CD14-positive monocyte (primary cell): ENCODE data around the gene KCNJ6. TPM values are rescaled to one million over a fixed set of nuclear protein-coding genes. Genes with fewer than 3 reads are reported as not detected.

ENCODE experiments used
- DNase-seq, 3 donors: peaks; one replicate each; pipeline ENCODE4 v3.0.0-alpha.2; 2011 to 2022
- H2AFZ ChIP-seq: 2 replicates; pipeline ENCODE4 v1.6.0; 2012; ENCODE audit warnings: mild to moderate bottlenecking, low read depth, low read length, inconsistent platforms; ENCODE audit not compliant: insufficient read depth, poor library complexity, severe bottlenecking
- H3K27ac ChIP-seq, 2 donors: 1 replicate in 1 of 2; 2 replicates in 1 of 2; pipeline ENCODE4 v1.5.1; 2012 to 2013; ENCODE audit warnings: low read length in 2 of 2, control low read depth in 1 of 2, inconsistent platforms in 1 of 2, low read depth in 1 of 2, mild to moderate bottlenecking in 1 of 2
- H3K27me3 ChIP-seq, 2 donors: one replicate each; pipeline versions ENCODE4 v1.6.0 to v1.6.1; 2011 to 2013; ENCODE audit warnings: low read length in 2 of 2; ENCODE audit not compliant: control insufficient read depth in 2 of 2, insufficient read depth in 2 of 2
- H3K36me3 ChIP-seq, 2 donors: replicated peaks in 1 of 2; 1 replicate in 1 of 2; 2 replicates in 1 of 2; pipeline versions ENCODE4 v1.5.1 to v1.6.1; 2012 to 2013; ENCODE audit warnings: low read length in 2 of 2, control low read depth in 1 of 2, inconsistent platforms in 1 of 2, mild to moderate bottlenecking in 1 of 2; ENCODE audit not compliant: insufficient read depth in 2 of 2, control insufficient read depth in 1 of 2
- H3K4me1 ChIP-seq, 2 donors: 1 replicate in 1 of 2; 2 replicates in 1 of 2; pipeline versions ENCODE4 v1.5.1 to v1.6.1; 2012 to 2013; ENCODE audit warnings: low read length in 2 of 2, control low read depth in 1 of 2, inconsistent platforms in 1 of 2, mild to moderate bottlenecking in 1 of 2, moderate library complexity in 1 of 2; ENCODE audit not compliant: insufficient read depth in 2 of 2, control insufficient read depth in 1 of 2
- H3K4me2 ChIP-seq: replicated peaks from 2 replicates; pipeline ENCODE3; 2012; ENCODE audit warnings: low read length, moderate library complexity, mild to moderate bottlenecking; ENCODE audit not compliant: poor library complexity, severe bottlenecking; ENCODE audit errors: extremely low read depth
- H3K4me3 ChIP-seq, 3 experiments: fragments of 200-600 bp in 1 of 3; sonication (generic) in 1 of 3; replicated peaks in 1 of 3; 1 replicate in 2 of 3; 2 replicates in 1 of 3; pipeline ENCODE4 v1.5.1; 2011 to 2013; ENCODE audit warnings: low read length in 3 of 3, mild to moderate bottlenecking in 3 of 3, control low read depth in 2 of 3, low read depth in 2 of 3, inconsistent platforms in 1 of 3, moderate library complexity in 1 of 3
- H3K79me2 ChIP-seq: 2 replicates; pipeline ENCODE4 v1.6.0; 2012; ENCODE audit warnings: mild to moderate bottlenecking, control low read depth, inconsistent platforms, low read length, moderate library complexity; ENCODE audit not compliant: insufficient read depth
- H3K9ac ChIP-seq: 2 replicates; pipeline ENCODE4 v1.6.0; 2017; ENCODE audit warnings: low read length, mild to moderate bottlenecking; ENCODE audit not compliant: insufficient read depth, poor library complexity, severe bottlenecking
- H3K9me3 ChIP-seq, 2 donors: replicated peaks in 1 of 2; 1 replicate in 1 of 2; 2 replicates in 1 of 2; pipeline versions ENCODE4 v1.5.1 to v1.6.1; 2012 to 2013; ENCODE audit warnings: low read length in 2 of 2, control low read depth in 1 of 2; ENCODE audit not compliant: control insufficient read depth in 1 of 2, insufficient read depth in 1 of 2
- H4K20me1 ChIP-seq: 2 replicates; pipeline ENCODE4 v1.6.0; 2012; ENCODE audit warnings: mild to moderate bottlenecking, low read length, control low read depth, moderate library complexity; ENCODE audit not compliant: insufficient read depth
- H3K27ac Mint-ChIP-seq, 7 donors: one replicate each; pipeline ENCODE4 v1.8.0; 2020; ENCODE audit warnings: mild to moderate bottlenecking in 7 of 7, mixed read lengths in 7 of 7, moderate library complexity in 6 of 7, inconsistent platforms in 2 of 7
- H3K27me3 Mint-ChIP-seq, 3 donors: one replicate each; pipeline ENCODE4 v1.8.0; 2021 to 2022; ENCODE audit warnings: low read depth in 3 of 3, mild to moderate bottlenecking in 3 of 3, mixed read lengths in 3 of 3, moderate library complexity in 3 of 3, inconsistent platforms in 1 of 3
- H3K36me3 Mint-ChIP-seq, 2 donors: one replicate each; pipeline ENCODE4 v1.8.0; 2020; ENCODE audit warnings: mixed read lengths in 2 of 2, inconsistent platforms in 1 of 2, mild to moderate bottlenecking in 1 of 2
- H3K4me1 Mint-ChIP-seq: one replicate; pipeline ENCODE4 v1.8.0; 2020; ENCODE audit warnings: mild to moderate bottlenecking, mixed read lengths
- H3K4me3 Mint-ChIP-seq, 2 donors: one replicate each; pipeline ENCODE4 v1.8.0; 2020; ENCODE audit warnings: mild to moderate bottlenecking in 2 of 2, mixed read lengths in 2 of 2, moderate library complexity in 1 of 2
- H3K9me3 Mint-ChIP-seq, 7 donors: one replicate each; pipeline ENCODE4 v1.8.0; 2020 to 2022; ENCODE audit warnings: mixed read lengths in 7 of 7, mild to moderate bottlenecking in 6 of 7, moderate library complexity in 6 of 7, inconsistent platforms in 2 of 7
- CTCF ChIP-seq: fragments of 200-600 bp; IDR thresholded peaks from one replicate; pipeline ENCODE4 v1.8.0; 2022; ENCODE audit warnings: antibody characterized with exemption, mild to moderate bottlenecking
- WGBS: methylation state at CpG from one replicate; pipeline ENCODE4 v1.1.5; 2013; ENCODE audit warnings: missing lambda C conversion rate; ENCODE audit not compliant: insufficient coverage; 5-methylcytosine and 5-hydroxymethylcytosine counted together
- intact Hi-C, 2 donors: fragments of 100-400 bp; cut with micrococcal nuclease; formaldehyde crosslinking; loops; one replicate each; pipeline versions ENCODE4 v1.15.0 to v1.15.1; 2023
- polyA plus RNA-seq, 3 donors: library from polyadenylated mRNA; depleted of rRNA in 1 of 3; unstranded in 2 of 3; stranded (reverse) in 1 of 3; fragments of 300-500 nt in 2 of 3; fragments of >200 nt in 1 of 3; fragmentation: Illumina TruSeq in 2 of 3; gene quantifications; 1 replicate in 2 of 3; 2 replicates in 1 of 3; pipeline ENCODE4 v1.2.3, GENCODE V29; 2012 to 2021

KCNJ6 gene
- polyA plus RNA-seq, 3 donors, result not detected

GRCh38 chr21:37827913-37828312 is 88.3 kb downstream of the KCNJ6 start:
- no peaks in the 10 kb centered on the region for H3K27me3 ChIP-seq
- H3K4me1 Mint-ChIP-seq, result peaks cover 31% of the 10 kb centered on the region
- DNase-seq, result no peak
- TF ChIP-seq CTCF, result no peak
- no peak overlapping the region for H3K27ac Mint-ChIP-seq
- H4K20me1 ChIP-seq, result no peaks in the 10 kb centered on the region
- peaks cover 0 to 8% of the 10 kb centered on the region in 2 donors for H3K36me3 Mint-ChIP-seq
- H2AFZ ChIP-seq, result no peak overlapping the region
- H3K36me3 ChIP-seq, result no peaks in the 10 kb centered on the region
- 82% methylated on average over 3 of the region's 6 CpGs for WGBS
- no peak overlapping the region for H3K9ac ChIP-seq
- no peak overlapping the region for H3K4me3 ChIP-seq
- H3K27ac ChIP-seq, result no peak overlapping the region
- H3K27me3 Mint-ChIP-seq, result peaks cover 0 to 1% (median 1%) of the 10 kb centered on the region in 3 donors
- no peak overlapping the region for H3K4me3 Mint-ChIP-seq
- H3K4me1 ChIP-seq, result peaks cover 24 to 28% of the 10 kb centered on the region in 2 donors
- no peaks in the 10 kb centered on the region for H3K79me2 ChIP-seq
- H3K9me3 Mint-ChIP-seq, result peaks cover 3 to 18% (median 13%) of the 10 kb centered on the region in 7 donors
- H3K9me3 ChIP-seq, result peaks cover 0 to 7% of the 10 kb centered on the region in 2 donors
- no peak overlapping the region for H3K4me2 ChIP-seq
- intact Hi-C loops, result loop anchor here in 1 of 2 donors (5.0 kb wide), 1 partner anchor 39 kb away; no protein-coding TSS in a partner anchor

DNA sequence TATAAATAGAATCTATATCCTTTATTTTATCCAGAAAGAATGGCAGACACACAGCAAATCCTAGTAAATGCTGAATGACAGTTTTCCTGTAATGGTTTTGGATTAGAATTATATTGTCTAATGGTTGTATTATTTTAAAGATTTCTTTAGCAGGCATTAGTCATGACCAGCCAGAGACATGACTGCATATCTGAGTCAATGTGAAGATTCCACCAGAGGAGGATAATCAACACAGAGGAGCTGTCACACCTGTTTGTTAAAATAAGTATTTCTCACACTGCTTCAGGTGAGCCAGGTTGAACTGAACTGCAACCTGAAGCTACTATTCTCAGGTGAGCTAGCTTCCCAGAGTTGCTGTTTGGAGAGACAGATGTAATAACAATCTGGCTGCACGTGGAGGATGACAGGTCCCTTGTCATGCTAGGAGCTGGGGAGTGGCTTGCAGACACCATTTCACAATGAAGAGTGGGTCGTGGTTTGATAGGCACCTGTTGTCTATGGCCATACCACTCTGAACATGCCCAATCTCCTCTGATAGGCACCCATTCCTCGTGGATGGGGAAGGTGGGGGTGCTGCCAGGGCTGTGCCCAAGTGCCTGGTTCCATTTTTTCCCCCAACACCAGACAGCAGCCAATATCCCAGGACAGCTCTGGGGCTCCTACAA is 94.3 kb downstream of the KCNJ6 start:
- Mint-ChIP-seq H3K9me3 (peaks cover 3 to 21% (median 13%) of the 10 kb centered on the region in 7 donors), H3K27me3 (peaks cover 0 to 4% (median 0%) of the 10 kb centered on the region in 3 donors), H3K27ac (peak overlapping the region in 1 of 7 donors; percentile 4), H3K4me1 (peaks cover 36% of the 10 kb centered on the region), H3K36me3 (peaks cover 0 to 11% of the 10 kb centered on the region in 2 donors), H3K4me3 (no peak overlapping the region)
- no CpG with 5 or more reads among the region's 3 CpGs for WGBS
- TF ChIP-seq CTCF, result no peak
- H3K9me3 ChIP-seq, result peaks cover 0 to 8% of the 10 kb centered on the region in 2 donors
- no peaks in the 10 kb centered on the region for H3K36me3 ChIP-seq
- H3K27ac ChIP-seq, result no peak overlapping the region
- no peak overlapping the region for H3K9ac ChIP-seq
- intact Hi-C loops, result no loop called here
- no peak overlapping the region for H3K4me3 ChIP-seq
- H3K27me3 ChIP-seq, result no peaks in the 10 kb centered on the region
- H4K20me1 ChIP-seq, result no peaks in the 10 kb centered on the region
- H3K4me1 ChIP-seq, result peaks cover 28 to 36% of the 10 kb centered on the region in 2 donors
- DNase-seq, result no peak
- no peaks in the 10 kb centered on the region for H3K79me2 ChIP-seq
- no peak overlapping the region for H2AFZ ChIP-seq
- H3K4me2 ChIP-seq, result no peak overlapping the region
